ENCODE results near the gene TMEM140.

Gene TMEM140

GRCh38 chr7:135204341-135204749 lies 56.5 kb downstream of the TMEM140 start:
- CTCF ChIA-PET = no interaction called here
- TF ChIP-seq FOXK2 (IDR thresholded peaks at IDR 0.05) (no peak), ELF4 (IDR thresholded peaks at IDR 0.05) (no peak), FOXA1 (IDR thresholded peaks at IDR 0.05) (no peak), HDGF (IDR thresholded peaks at IDR 0.05; ENCODE audit: borderline replicate concordance) (no peak), TARDBP (IDR thresholded peaks at IDR 0.05) (no peak), LEF1 (IDR thresholded peaks at IDR 0.05; ENCODE audit: borderline replicate concordance) (no peak), SUZ12 (IDR thresholded peaks at IDR 0.05) (no peak), ARNT (IDR thresholded peaks at IDR 0.05) (no peak), ZNF384 (IDR thresholded peaks at IDR 0.05) (no peak), L3MBTL2 (conservative IDR thresholded peaks at IDR 0.05) (no peak)
- TF ChIP-seq, protein P1, sequence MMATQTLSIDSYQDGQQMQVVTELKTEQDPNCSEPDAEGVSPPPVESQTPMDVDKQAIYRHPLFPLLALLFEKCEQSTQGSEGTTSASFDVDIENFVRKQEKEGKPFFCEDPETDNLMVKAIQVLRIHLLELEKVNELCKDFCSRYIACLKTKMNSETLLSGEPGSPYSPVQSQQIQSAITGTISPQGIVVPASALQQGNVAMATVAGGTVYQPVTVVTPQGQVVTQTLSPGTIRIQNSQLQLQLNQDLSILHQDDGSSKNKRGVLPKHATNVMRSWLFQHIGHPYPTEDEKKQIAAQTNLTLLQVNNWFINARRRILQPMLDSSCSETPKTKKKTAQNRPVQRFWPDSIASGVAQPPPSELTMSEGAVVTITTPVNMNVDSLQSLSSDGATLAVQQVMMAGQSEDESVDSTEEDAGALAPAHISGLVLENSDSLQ (IDR thresholded peaks at IDR 0.05) = no peak
- no peak for DNase-seq (ENCODE audit: extremely low spot score)
- POLR2A ChIA-PET = interaction anchor here (0.9 kb wide), 1 partner anchor 70 kb away, joined by 3 read pairs; no protein-coding TSS in a partner anchor

GRCh38 chr7:135204876-135205275 lies 57.0 kb downstream of the TMEM140 start:
- CTCF ChIA-PET = no interaction called here
- POLR2A ChIA-PET = interaction anchor here (0.9 kb wide), 1 partner anchor 69 kb away, joined by 3 read pairs; no protein-coding TSS in a partner anchor
- no peak for DNase-seq (ENCODE audit: extremely low spot score)
- no peak for TF ChIP-seq ARNT (IDR thresholded peaks at IDR 0.05)
- no peak for TF ChIP-seq CTBP1 (IDR thresholded peaks at IDR 0.05; ENCODE audit: borderline replicate concordance)
- TF ChIP-seq ZNF384 (IDR thresholded peaks at IDR 0.05) = no peak
- TF ChIP-seq NFRKB (IDR thresholded peaks at IDR 0.05) = no peak
- TF ChIP-seq, protein P1 (IDR thresholded peaks at IDR 0.05) = no peak
- no peak for TF ChIP-seq FOXM1 (IDR thresholded peaks at IDR 0.05; ENCODE audit: borderline replicate concordance)
- no peak for TF ChIP-seq ELF4 (IDR thresholded peaks at IDR 0.05)
- no peak for TF ChIP-seq FOXA1 (IDR thresholded peaks at IDR 0.05)
- no peak for TF ChIP-seq LEF1 (IDR thresholded peaks at IDR 0.05; ENCODE audit: borderline replicate concordance)
- TF ChIP-seq BHLHE40 (IDR thresholded peaks at IDR 0.05; ENCODE audit: borderline replicate concordance) = no peak
- no peak for TF ChIP-seq HDGF (IDR thresholded peaks at IDR 0.05; ENCODE audit: borderline replicate concordance)
- no peak for TF ChIP-seq FOXK2 (IDR thresholded peaks at IDR 0.05)
- no peak for TF ChIP-seq TARDBP (IDR thresholded peaks at IDR 0.05)
- TF ChIP-seq L3MBTL2 (conservative IDR thresholded peaks at IDR 0.05) = no peak
- no peak for TF ChIP-seq SP1 (IDR thresholded peaks at IDR 0.05)
- no peak for TF ChIP-seq SUZ12 (IDR thresholded peaks at IDR 0.05)

- CTCF ChIA-PET = interaction anchor here (0.7 kb wide), 1 partner anchor 188 kb away, joined by 3 read pairs; no protein-coding TSS in a partner anchor
- DNase-seq (ENCODE audit: extremely low spot score) = no peak
- POLR2A ChIA-PET = no interaction called here
- TF ChIP-seq FOXA1 (IDR thresholded peaks at IDR 0.05) = no peak
- no peak for TF ChIP-seq ARNT (IDR thresholded peaks at IDR 0.05)
- no peak for TF ChIP-seq BHLHE40 (IDR thresholded peaks at IDR 0.05; ENCODE audit: borderline replicate concordance)
- TF ChIP-seq L3MBTL2 (conservative IDR thresholded peaks at IDR 0.05) = no peak
- TF ChIP-seq LEF1 (IDR thresholded peaks at IDR 0.05; ENCODE audit: borderline replicate concordance) = no peak
- no peak for TF ChIP-seq NFRKB (IDR thresholded peaks at IDR 0.05)
- TF ChIP-seq SP1 (IDR thresholded peaks at IDR 0.05) = no peak
- no peak for TF ChIP-seq CTBP1 (IDR thresholded peaks at IDR 0.05; ENCODE audit: borderline replicate concordance)
Observed at GRCh38 chr7:135205850-135206249, 58.0 kb downstream of the TMEM140 start.

- TF ChIP-seq ZNF384 (IDR thresholded peaks at IDR 0.05) (no peak), BHLHE40 (IDR thresholded peaks at IDR 0.05; ENCODE audit: borderline replicate concordance) (no peak), TARDBP (IDR thresholded peaks at IDR 0.05) (no peak), LEF1 (IDR thresholded peaks at IDR 0.05; ENCODE audit: borderline replicate concordance) (no peak), SUZ12 (IDR thresholded peaks at IDR 0.05) (no peak), ARNT (IDR thresholded peaks at IDR 0.05) (no peak), ELF4 (IDR thresholded peaks at IDR 0.05) (no peak), NFRKB (IDR thresholded peaks at IDR 0.05) (no peak), SP1 (IDR thresholded peaks at IDR 0.05) (no peak), HDGF (IDR thresholded peaks at IDR 0.05; ENCODE audit: borderline replicate concordance) (no peak), L3MBTL2 (conservative IDR thresholded peaks at IDR 0.05) (no peak), FOXA1 (IDR thresholded peaks at IDR 0.05) (no peak), CTBP1 (IDR thresholded peaks at IDR 0.05; ENCODE audit: borderline replicate concordance) (no peak), FOXK2 (IDR thresholded peaks at IDR 0.05) (no peak), FOXM1 (IDR thresholded peaks at IDR 0.05; ENCODE audit: borderline replicate concordance) (no peak)
- TF ChIP-seq, protein P1 (IDR thresholded peaks at IDR 0.05) = no peak
- DNase-seq (ENCODE audit: extremely low spot score) = no peak
- ChIA-PET CTCF (no interaction called here), POLR2A (no interaction called here)
Observed at GRCh38 chr7:135206941-135207391, 59.1 kb downstream of the TMEM140 start.

GRCh38 chr7:135207406-135208101 lies 59.7 kb downstream of the TMEM140 start:
- no peak for DNase-seq (ENCODE audit: extremely low spot score)
- TF ChIP-seq HDGF (IDR thresholded peaks at IDR 0.05; ENCODE audit: borderline replicate concordance) (no peak), FOXM1 (IDR thresholded peaks at IDR 0.05; ENCODE audit: borderline replicate concordance) (no peak), ELF4 (IDR thresholded peaks at IDR 0.05) (no peak)
- CTCF ChIA-PET = interaction anchor here (1.0 kb wide), 1 partner anchor 775 kb away, joined by 3 read pairs; no protein-coding TSS in a partner anchor
- POLR2A ChIA-PET = no interaction called here

Measured in HEK293T (cell line).